IMR-90 (cell line): ENCODE results near the gene B3GALNT1. TPM values are rescaled to one million over a fixed set of nuclear protein-coding genes. Genes with fewer than 3 reads are reported as not detected.

Experiments
- ATAC-seq: fragments of 200-7000 bp; cut with Tn5 transposase; 2 replicates; pipeline ENCODE4 v1.9.1; 2020; ENCODE audit warnings: low read depth, mild to moderate bottlenecking, moderate library complexity
- BruUV-seq: library from RNA; stranded (reverse); fragments of 400-500 nt; replicated peaks from 2 replicates; lab custom pipeline; 2021; lab: Mats Ljungman, UMichigan
- CTCF ChIA-PET: fragments of 300-600 bp; formaldehyde crosslinking; extraction: SDS; loops from one replicate; lab custom pipeline; 2021; ENCODE audit warnings: antibody characterized with exemption; lab: Yijun Ruan, JAX
- POLR2A ChIA-PET: fragments of 300-600 bp; sonication (Branson Sonifier 250); formaldehyde crosslinking; loops from one replicate; lab custom pipeline; 2022; ENCODE audit warnings: antibody characterized with exemption; ENCODE audit not compliant: unreplicated experiment; lab: Charles Lee
- DNase-seq: peaks from one replicate; pipeline ENCODE4 v3.0.0; 2013
- H2AFZ ChIP-seq: replicated peaks from 2 replicates; pipeline ENCODE3; 2013; ENCODE audit warnings: low read length, mild to moderate bottlenecking; ENCODE audit not compliant: poor library complexity
- H2AK5ac ChIP-seq: 2 replicates; pipeline ENCODE4 v1.6.1; 2013; ENCODE audit warnings: low read depth, low read length, inconsistent platforms
- H2AK9ac ChIP-seq: replicated peaks from 2 replicates; pipeline ENCODE3; 2013; ENCODE audit warnings: mild to moderate bottlenecking, low read depth, low read length, moderate library complexity; ENCODE audit not compliant: poor library complexity
- H2BK120ac ChIP-seq: 2 replicates; pipeline ENCODE4 v1.6.1; 2013; ENCODE audit warnings: low read depth, low read length, inconsistent platforms
- H2BK15ac ChIP-seq: 3 replicates; pipeline ENCODE4 v1.6.1; 2013; ENCODE audit warnings: low read depth, low read length, inconsistent platforms
- H2BK20ac ChIP-seq: 2 replicates; pipeline ENCODE4 v1.6.1; 2013; ENCODE audit warnings: low read depth, mild to moderate bottlenecking, inconsistent platforms, low read length, moderate library complexity
- H2BK5ac ChIP-seq: 2 replicates; pipeline ENCODE4 v1.6.1; 2013; ENCODE audit warnings: mild to moderate bottlenecking, low read depth, low read length, inconsistent platforms; ENCODE audit not compliant: poor library complexity, severe bottlenecking
- H3K14ac ChIP-seq: replicated peaks from 2 replicates; pipeline ENCODE4 v1.6.1; 2013; ENCODE audit warnings: low read depth, low read length, inconsistent platforms
- H3K18ac ChIP-seq: 2 replicates; pipeline ENCODE4 v1.6.1; 2013; ENCODE audit warnings: low read depth, low read length, control low read depth
- H3K23ac ChIP-seq: 2 replicates; pipeline ENCODE4 v1.6.1; 2013; ENCODE audit warnings: low read depth, low read length, inconsistent platforms
- H3K27ac ChIP-seq: 2 replicates; pipeline ENCODE4 v1.5.1; 2013; ENCODE audit warnings: mild to moderate bottlenecking, control low read depth, low read length; ENCODE audit not compliant: insufficient read depth
- H3K27me3 ChIP-seq: 2 replicates; pipeline ENCODE4 v1.6.1; 2013; ENCODE audit warnings: low read length; ENCODE audit not compliant: control insufficient read depth, insufficient read depth
- H3K36me3 ChIP-seq: 2 replicates; pipeline ENCODE4 v1.6.1; 2013; ENCODE audit warnings: low read length, mixed read lengths; ENCODE audit not compliant: control insufficient read depth, insufficient read depth
- H3K4ac ChIP-seq: 2 replicates; pipeline ENCODE4 v1.6.1; 2013; ENCODE audit warnings: low read depth, low read length, inconsistent platforms
- H3K4me1 ChIP-seq: 2 replicates; pipeline ENCODE4 v1.6.1; 2013; ENCODE audit warnings: low read length, mixed read lengths; ENCODE audit not compliant: control insufficient read depth, insufficient read depth
- H3K4me2 ChIP-seq: 2 replicates; pipeline ENCODE4 v1.6.1; 2013; ENCODE audit warnings: low read depth, mild to moderate bottlenecking, control low read depth, low read length, moderate library complexity
- H3K4me3 ChIP-seq: 2 replicates; pipeline ENCODE4 v1.5.1; 2013; ENCODE audit warnings: low read depth, mild to moderate bottlenecking, control low read depth, low read length, moderate library complexity; ENCODE audit not compliant: insufficient read depth
- H3K56ac ChIP-seq: 2 replicates; pipeline ENCODE4 v1.6.1; 2013; ENCODE audit warnings: low read length, inconsistent platforms; ENCODE audit not compliant: insufficient read depth; ENCODE audit errors: extremely low read depth
- H3K79me1 ChIP-seq, 2 experiments: 2 replicates each; pipeline ENCODE4 v1.6.1; 2013; ENCODE audit warnings: low read length in 2 of 2, inconsistent platforms in 1 of 2, low read depth in 1 of 2
- H3K9ac ChIP-seq: 2 replicates; pipeline ENCODE4 v1.6.1; 2013; ENCODE audit warnings: low read depth, low read length, control low read depth
- H3K9me1 ChIP-seq: 2 replicates; pipeline ENCODE4 v1.6.1; 2013; ENCODE audit warnings: low read length, inconsistent platforms; ENCODE audit not compliant: insufficient read depth
- H3K9me3 ChIP-seq: 2 replicates; pipeline ENCODE4 v1.6.1; 2013; ENCODE audit warnings: low read length; ENCODE audit not compliant: control insufficient read depth, insufficient read depth
- H4K20me1 ChIP-seq: 2 replicates; pipeline ENCODE4 v1.6.1; 2013; ENCODE audit warnings: low read length, inconsistent platforms; ENCODE audit not compliant: insufficient read depth
- H4K5ac ChIP-seq: 2 replicates; pipeline ENCODE4 v1.6.1; 2013; ENCODE audit warnings: mild to moderate bottlenecking, low read depth, low read length, control low read depth
- H4K8ac ChIP-seq, 2 experiments: 2 replicates each; pipeline ENCODE4 v1.6.1; 2013; ENCODE audit warnings: low read depth in 2 of 2, low read length in 2 of 2, control low read depth in 1 of 2, inconsistent platforms in 1 of 2
- H4K91ac ChIP-seq: 2 replicates; pipeline ENCODE4 v1.6.1; 2013; ENCODE audit warnings: low read depth, low read length, inconsistent platforms; ENCODE audit not compliant: insufficient read depth
- BHLHE40 ChIP-seq: fragments of 150-350 bp; IDR thresholded peaks from 2 replicates; pipeline ENCODE4 v1.6.1; 2016; ENCODE audit warnings: mild to moderate bottlenecking, low read depth, low read length
- CEBPB ChIP-seq: IDR thresholded peaks from 2 replicates; pipeline ENCODE4 v1.6.1; 2012; ENCODE audit warnings: low read depth, low read length, improper control_type of control experiment
- CHD1 ChIP-seq: IDR thresholded peaks from 2 replicates; pipeline ENCODE4 v1.6.1; 2012; ENCODE audit warnings: low read depth, low read length, improper control_type of control experiment
- FOS ChIP-seq: fragments of 150-350 bp; IDR thresholded peaks from 2 replicates; pipeline ENCODE4 v1.6.1; 2016; ENCODE audit warnings: low read depth, low read length
- MAFK ChIP-seq: IDR thresholded peaks from 2 replicates; pipeline ENCODE4 v1.6.1; 2012; ENCODE audit warnings: low read depth, low read length, improper control_type of control experiment
- MAZ ChIP-seq: IDR thresholded peaks from 2 replicates; pipeline ENCODE4 v1.6.1; 2012; ENCODE audit warnings: low read depth, mild to moderate bottlenecking, low read length, improper control_type of control experiment, moderate library complexity, borderline replicate concordance
- MXI1 ChIP-seq: IDR thresholded peaks from 2 replicates; pipeline ENCODE4 v1.6.1; 2012; ENCODE audit warnings: low read depth, mild to moderate bottlenecking, low read length, moderate library complexity, borderline replicate concordance
- NFE2L2 ChIP-seq: fragments of 150-350 bp; IDR thresholded peaks from 2 replicates; pipeline ENCODE4 v1.6.1; 2016; ENCODE audit warnings: low read depth, mild to moderate bottlenecking, low read length
- POLR2A ChIP-seq: IDR thresholded peaks from 2 replicates; pipeline ENCODE4 v1.6.1; 2012; ENCODE audit warnings: mild to moderate bottlenecking, low read depth, low read length
- RAD21 ChIP-seq: IDR thresholded peaks from 2 replicates; pipeline ENCODE4 v1.6.1; 2012; ENCODE audit warnings: low read length, improper control_type of control experiment
- RCOR1 ChIP-seq: IDR thresholded peaks from 2 replicates; pipeline ENCODE4 v1.6.1; 2012; ENCODE audit warnings: mild to moderate bottlenecking, low read length, improper control_type of control experiment; ENCODE audit not compliant: insufficient replicate concordance
- RFX5 ChIP-seq: IDR thresholded peaks from 2 replicates; pipeline ENCODE4 v1.8.0; 2012; ENCODE audit warnings: low read depth, mild to moderate bottlenecking, low read length, moderate library complexity
- SMC3 ChIP-seq: fragments of 150-350 bp; IDR thresholded peaks from 2 replicates; pipeline ENCODE4 v1.6.1; 2016; ENCODE audit warnings: low read depth, mild to moderate bottlenecking, antibody characterized with exemption, low read length, moderate library complexity
- WGBS, 2 experiments: methylation state at CpG; one replicate each; pipeline versions ENCODE4 v1.1.5 to v1.1.7; 2013; ENCODE audit warnings: missing lambda C conversion rate in 2 of 2; ENCODE audit not compliant: insufficient read length in 1 of 2; ENCODE audit errors: extremely low coverage in 2 of 2; 5-methylcytosine and 5-hydroxymethylcytosine counted together
- dilution Hi-C: fragments of 300-500 bp; cut with HindIII; formaldehyde crosslinking; loops from one replicate; pipeline ENCODE4 v1.14.3; 2018; ENCODE audit warnings: low sequenced_read_pairs; ENCODE audit not compliant: unreplicated experiment
- in situ Hi-C: fragments of 300-500 bp; cut with MboI; formaldehyde crosslinking; loops from 3 replicates; pipeline ENCODE4 v1.14.3; 2019; ENCODE audit warnings: low sequenced_read_pairs, inconsistent platforms, mixed read lengths
- intact Hi-C: fragments of 100-400 bp; cut with micrococcal nuclease; formaldehyde crosslinking; loops from 2 replicates; pipeline ENCODE4 v1.10.0; 2022
- polyA plus RNA-seq, 3 experiments: library from polyadenylated mRNA; depleted of rRNA; stranded (reverse); fragments of >200 nt; gene quantifications; 2 replicates each; pipeline ENCODE4 v1.2.3, GENCODE V29; 2012; ENCODE audit warnings: low replicate concordance in 1 of 3
- total RNA-seq: library from RNA; depleted of rRNA; stranded (reverse); fragments of >200 nt; gene quantifications from 2 replicates; pipeline ENCODE4 v1.2.3, GENCODE V29; 2012
- TF ChIP-seq, protein P1 (sequence below): fragments of 150-350 bp; IDR thresholded peaks from 2 replicates; pipeline ENCODE4 v1.6.1; 2016; ENCODE audit warnings: low read depth, mild to moderate bottlenecking, low read length, moderate library complexity, borderline replicate concordance
- TF ChIP-seq, protein P2 (sequence below): fragments of 150-350 bp; IDR thresholded peaks from 2 replicates; pipeline ENCODE4 v1.6.1; 2017; ENCODE audit warnings: mild to moderate bottlenecking, antibody characterized with exemption, low read length, low read depth
- TF ChIP-seq, protein P3 (sequence below): conservative IDR thresholded peaks from 2 replicates; pipeline ENCODE4 v1.5.1; 2012; ENCODE audit warnings: mild to moderate bottlenecking, low read depth, low read length, improper control_type of control experiment

Gene B3GALNT1
- total and polyA plus RNA-seq, 2 of the 4 experiments (the other 2 are of a cell fraction), result 5.6 to 8.2 TPM

DNA sequence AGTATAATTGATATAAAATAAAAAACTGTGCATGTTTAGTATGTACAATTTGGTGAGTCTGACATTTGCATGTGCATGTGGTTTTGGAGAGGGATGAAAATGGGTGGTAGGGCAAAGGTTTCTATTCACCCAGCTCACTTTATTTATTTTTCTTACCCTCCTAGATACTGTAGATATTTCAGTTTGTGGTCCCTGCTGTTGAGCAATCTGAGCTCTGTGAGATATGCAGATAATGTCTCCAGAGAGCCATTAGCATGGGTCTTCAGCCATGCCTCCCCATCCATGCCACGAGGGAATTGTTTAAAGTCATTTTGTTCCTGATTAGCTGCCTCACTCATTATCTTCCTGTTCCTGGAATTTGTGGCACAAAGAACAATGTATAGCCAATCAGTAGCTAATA lies 44.4 kb upstream of the B3GALNT1 start:
- Histone ChIP-seq H3K18ac (no peak overlapping the region), H3K23ac (no peak overlapping the region), H3K4me1 (no peaks in the 10 kb centered on the region), H4K8ac (no peak overlapping the region), H4K91ac (no peak overlapping the region), H4K5ac (no peak overlapping the region), H3K56ac (no peak overlapping the region), H3K9me1 (no peaks in the 10 kb centered on the region), H2AK9ac (no peak overlapping the region), H2BK5ac (no peak overlapping the region), H3K27me3 (no peaks in the 10 kb centered on the region), H3K14ac (no peak overlapping the region), H3K4me3 (no peak overlapping the region), H3K4me2 (no peak overlapping the region; the same call in 1 of the 2 replicates), H2BK120ac (no peak overlapping the region), H2AK5ac (no peak overlapping the region), H3K79me1 (no peaks in the 10 kb centered on the region), H3K9me3 (no peaks in the 10 kb centered on the region), H2BK15ac (no peak overlapping the region), H2AFZ (no peak overlapping the region), H3K9ac (no peak overlapping the region), H4K20me1 (no peaks in the 10 kb centered on the region), H3K27ac (no peak overlapping the region), H3K36me3 (no peaks in the 10 kb centered on the region), H2BK20ac (no peak overlapping the region), H3K4ac (no peak overlapping the region)
- no TSS peak for BruUV-seq
- TF ChIP-seq NFE2L2 (no peak), CEBPB (no peak), FOS (no peak), RFX5 (no peak), RAD21 (no peak), BHLHE40 (no peak), MXI1 (no peak), CHD1 (no peak), MAFK (no peak), RCOR1 (no peak), SMC3 (no peak), MAZ (no peak), POLR2A (no peak)
- TF ChIP-seq, protein P1, sequence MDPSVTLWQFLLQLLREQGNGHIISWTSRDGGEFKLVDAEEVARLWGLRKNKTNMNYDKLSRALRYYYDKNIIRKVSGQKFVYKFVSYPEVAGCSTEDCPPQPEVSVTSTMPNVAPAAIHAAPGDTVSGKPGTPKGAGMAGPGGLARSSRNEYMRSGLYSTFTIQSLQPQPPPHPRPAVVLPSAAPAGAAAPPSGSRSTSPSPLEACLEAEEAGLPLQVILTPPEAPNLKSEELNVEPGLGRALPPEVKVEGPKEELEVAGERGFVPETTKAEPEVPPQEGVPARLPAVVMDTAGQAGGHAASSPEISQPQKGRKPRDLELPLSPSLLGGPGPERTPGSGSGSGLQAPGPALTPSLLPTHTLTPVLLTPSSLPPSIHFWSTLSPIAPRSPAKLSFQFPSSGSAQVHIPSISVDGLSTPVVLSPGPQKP, result no peak
- TF ChIP-seq, protein P2, sequence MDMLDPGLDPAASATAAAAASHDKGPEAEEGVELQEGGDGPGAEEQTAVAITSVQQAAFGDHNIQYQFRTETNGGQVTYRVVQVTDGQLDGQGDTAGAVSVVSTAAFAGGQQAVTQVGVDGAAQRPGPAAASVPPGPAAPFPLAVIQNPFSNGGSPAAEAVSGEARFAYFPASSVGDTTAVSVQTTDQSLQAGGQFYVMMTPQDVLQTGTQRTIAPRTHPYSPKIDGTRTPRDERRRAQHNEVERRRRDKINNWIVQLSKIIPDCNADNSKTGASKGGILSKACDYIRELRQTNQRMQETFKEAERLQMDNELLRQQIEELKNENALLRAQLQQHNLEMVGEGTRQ, result no peak
- TF ChIP-seq, protein P3, sequence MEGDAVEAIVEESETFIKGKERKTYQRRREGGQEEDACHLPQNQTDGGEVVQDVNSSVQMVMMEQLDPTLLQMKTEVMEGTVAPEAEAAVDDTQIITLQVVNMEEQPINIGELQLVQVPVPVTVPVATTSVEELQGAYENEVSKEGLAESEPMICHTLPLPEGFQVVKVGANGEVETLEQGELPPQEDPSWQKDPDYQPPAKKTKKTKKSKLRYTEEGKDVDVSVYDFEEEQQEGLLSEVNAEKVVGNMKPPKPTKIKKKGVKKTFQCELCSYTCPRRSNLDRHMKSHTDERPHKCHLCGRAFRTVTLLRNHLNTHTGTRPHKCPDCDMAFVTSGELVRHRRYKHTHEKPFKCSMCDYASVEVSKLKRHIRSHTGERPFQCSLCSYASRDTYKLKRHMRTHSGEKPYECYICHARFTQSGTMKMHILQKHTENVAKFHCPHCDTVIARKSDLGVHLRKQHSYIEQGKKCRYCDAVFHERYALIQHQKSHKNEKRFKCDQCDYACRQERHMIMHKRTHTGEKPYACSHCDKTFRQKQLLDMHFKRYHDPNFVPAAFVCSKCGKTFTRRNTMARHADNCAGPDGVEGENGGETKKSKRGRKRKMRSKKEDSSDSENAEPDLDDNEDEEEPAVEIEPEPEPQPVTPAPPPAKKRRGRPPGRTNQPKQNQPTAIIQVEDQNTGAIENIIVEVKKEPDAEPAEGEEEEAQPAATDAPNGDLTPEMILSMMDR, result no peak
- ChIA-PET POLR2A (no interaction called here), CTCF (no interaction called here)
- DNase-seq (no peak), ATAC-seq (no peak)
- in situ Hi-C loops (no loop called here), dilution Hi-C loops (no loop called here), intact Hi-C loops (no loop called here)
- no CpG with 5 or more reads among the region's 1 CpG for WGBS, 2 experiments
